Adrenal gland (tissue), 5 donors: Measurements from ENCODE around the gene ARL4A.
"Not testable (repeated sequence)": the region's sequence is repeated elsewhere in the genome, so short reads cannot be mapped to it uniquely, and the experiment has no call there.

Experiments used
- POLR2A ChIP-seq, 2 donors: fragments of 450-650 bp; IDR thresholded peaks; one replicate each; pipeline ENCODE4 v1.6.1; 2017; ENCODE audit warnings: antibody characterized with exemption in 2 of 2, mild to moderate bottlenecking in 2 of 2, moderate library complexity in 1 of 2
- TF ChIP-seq, protein P1 (sequence below), 6 experiments: fragments of 450-650 bp in 4 of 6; fragments of 200-600 bp in 2 of 6; sonication (generic) in 1 of 6; IDR thresholded peaks; 1 replicate in 5 of 6; 2 replicates in 1 of 6; pipeline versions ENCODE4 v1.5.1 to v1.8.0; 2016 to 2021; ENCODE audit warnings: antibody characterized with exemption in 6 of 6, mild to moderate bottlenecking in 2 of 6, moderate library complexity in 1 of 6
- donor health status: DM: no; HTN: no; CAD: no.

DNA sequence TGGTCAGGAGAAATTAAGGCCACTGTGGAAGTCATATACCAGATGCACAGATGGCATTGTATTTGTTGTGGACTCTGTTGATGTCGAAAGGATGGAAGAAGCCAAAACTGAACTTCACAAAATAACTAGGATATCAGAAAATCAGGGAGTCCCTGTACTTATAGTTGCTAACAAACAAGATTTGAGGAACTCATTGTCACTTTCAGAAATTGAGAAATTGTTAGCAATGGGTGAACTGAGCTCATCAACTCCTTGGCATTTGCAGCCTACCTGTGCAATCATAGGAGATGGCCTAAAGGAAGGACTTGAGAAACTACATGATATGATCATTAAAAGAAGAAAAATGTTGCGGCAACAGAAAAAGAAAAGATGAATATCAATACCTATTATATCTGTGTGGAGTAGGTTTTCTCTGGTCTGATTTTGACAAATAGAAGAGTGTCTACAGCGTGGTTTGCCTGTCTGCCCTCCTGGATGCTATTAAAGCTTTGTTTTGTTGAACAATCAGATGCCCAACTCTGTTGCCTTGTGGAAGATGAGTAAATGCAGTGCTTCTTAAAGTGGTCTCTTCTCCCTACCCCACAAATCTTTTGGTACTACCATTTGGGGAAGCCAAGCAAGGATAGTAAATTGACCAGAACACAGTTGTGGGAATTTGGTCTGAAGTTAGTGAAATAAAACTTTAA is 1.2 kb downstream of the ARL4A start:
- TF ChIP-seq, protein P1, sequence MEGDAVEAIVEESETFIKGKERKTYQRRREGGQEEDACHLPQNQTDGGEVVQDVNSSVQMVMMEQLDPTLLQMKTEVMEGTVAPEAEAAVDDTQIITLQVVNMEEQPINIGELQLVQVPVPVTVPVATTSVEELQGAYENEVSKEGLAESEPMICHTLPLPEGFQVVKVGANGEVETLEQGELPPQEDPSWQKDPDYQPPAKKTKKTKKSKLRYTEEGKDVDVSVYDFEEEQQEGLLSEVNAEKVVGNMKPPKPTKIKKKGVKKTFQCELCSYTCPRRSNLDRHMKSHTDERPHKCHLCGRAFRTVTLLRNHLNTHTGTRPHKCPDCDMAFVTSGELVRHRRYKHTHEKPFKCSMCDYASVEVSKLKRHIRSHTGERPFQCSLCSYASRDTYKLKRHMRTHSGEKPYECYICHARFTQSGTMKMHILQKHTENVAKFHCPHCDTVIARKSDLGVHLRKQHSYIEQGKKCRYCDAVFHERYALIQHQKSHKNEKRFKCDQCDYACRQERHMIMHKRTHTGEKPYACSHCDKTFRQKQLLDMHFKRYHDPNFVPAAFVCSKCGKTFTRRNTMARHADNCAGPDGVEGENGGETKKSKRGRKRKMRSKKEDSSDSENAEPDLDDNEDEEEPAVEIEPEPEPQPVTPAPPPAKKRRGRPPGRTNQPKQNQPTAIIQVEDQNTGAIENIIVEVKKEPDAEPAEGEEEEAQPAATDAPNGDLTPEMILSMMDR (IDR thresholded peaks at IDR 0.05), result not testable (repeated sequence)
- TF ChIP-seq POLR2A (IDR thresholded peaks at IDR 0.05), result not testable (repeated sequence)
